Loucy (cell line): Measurements from ENCODE around the gene SLC5A11.

Experiments used
- H2AFZ ChIP-seq: fragments of 200-600 bp; sonication (generic); 2 replicates; pipeline ENCODE4 v1.6.0; 2016; ENCODE audit warnings: antibody characterized with exemption, mild to moderate bottlenecking, low read length, moderate library complexity
- H3F3A ChIP-seq: fragments of 200-600 bp; 2 replicates; pipeline ENCODE4 v1.6.0; 2016; ENCODE audit warnings: antibody characterized with exemption, low read depth, mild to moderate bottlenecking
- H3K27me3 ChIP-seq: fragments of 200-600 bp; sonication (generic); 2 replicates; pipeline ENCODE4 v1.6.1; 2014; ENCODE audit warnings: low read length, mild to moderate bottlenecking; ENCODE audit not compliant: insufficient read depth, poor library complexity, severe bottlenecking
- H3K36me3 ChIP-seq: fragments of 200-600 bp; sonication (generic); 2 replicates; pipeline ENCODE4 v1.6.1; 2016; ENCODE audit warnings: low read length; ENCODE audit not compliant: insufficient read depth
- H3K4me1 ChIP-seq: fragments of 200-600 bp; sonication (generic); 2 replicates; pipeline ENCODE4 v1.5.1; 2014; ENCODE audit warnings: low read length, mild to moderate bottlenecking; ENCODE audit not compliant: insufficient read depth, poor library complexity, severe bottlenecking
- H3K4me2 ChIP-seq: fragments of 200-600 bp; sonication (generic); 2 replicates; pipeline ENCODE4 v1.6.0; 2014; ENCODE audit warnings: antibody characterized with exemption, low read length, low read depth, mild to moderate bottlenecking; ENCODE audit not compliant: poor library complexity, severe bottlenecking
- H3K4me3 ChIP-seq: fragments of 200-600 bp; sonication (generic); 2 replicates; pipeline ENCODE4 v1.5.1; 2014; ENCODE audit warnings: low read length, mild to moderate bottlenecking, mixed read lengths; ENCODE audit not compliant: poor library complexity, severe bottlenecking
- H3K79me2 ChIP-seq: fragments of 200-600 bp; sonication (generic); 2 replicates; pipeline ENCODE4 v1.6.1; 2014; ENCODE audit warnings: low read length; ENCODE audit not compliant: insufficient read depth
- H3K9ac ChIP-seq: fragments of 200-600 bp; sonication (generic); 2 replicates; pipeline ENCODE4 v1.6.0; 2014; ENCODE audit warnings: mild to moderate bottlenecking, low read depth, low read length, moderate library complexity; ENCODE audit not compliant: poor library complexity, severe bottlenecking
- H3K9me2 ChIP-seq: fragments of 200-600 bp; sonication (generic); replicated peaks from 2 replicates; pipeline ENCODE4 v1.6.1; 2016; ENCODE audit warnings: low read depth, low read length, mixed read lengths
- H3K9me3 ChIP-seq: fragments of 200-600 bp; sonication (generic); 2 replicates; pipeline ENCODE4 v1.6.1; 2014; ENCODE audit warnings: mild to moderate bottlenecking, antibody characterized with exemption, low read length, low read depth; ENCODE audit not compliant: insufficient read depth
- H4K20me1 ChIP-seq: fragments of 200-600 bp; sonication (generic); 2 replicates; pipeline ENCODE4 v1.6.0; 2014; ENCODE audit warnings: antibody characterized with exemption, low read length, mild to moderate bottlenecking; ENCODE audit not compliant: insufficient read depth, poor library complexity, severe bottlenecking
- CTCF ChIP-seq: fragments of 200-600 bp; sonication (generic); conservative IDR thresholded peaks from 2 replicates; pipeline ENCODE4 v1.5.1; 2014; ENCODE audit warnings: mild to moderate bottlenecking, antibody characterized with exemption, low read length
- EZH2phosphoT487 ChIP-seq: fragments of 200-600 bp; IDR thresholded peaks from 2 replicates; pipeline ENCODE4 v1.6.1; 2018; ENCODE audit warnings: antibody characterized with exemption, mild to moderate bottlenecking, moderate library complexity, borderline replicate concordance

Gene SLC5A11

GRCh38 chr16:24853169-24853824 lies 7.5 kb downstream of the SLC5A11 start:
- no peaks in the 10 kb centered on the region for H3K9me2 ChIP-seq
- H3K9ac ChIP-seq, result no peak overlapping the region
- H3K27me3 ChIP-seq, result no peaks in the 10 kb centered on the region
- no peaks in the 10 kb centered on the region for H3K79me2 ChIP-seq
- no peaks in the 10 kb centered on the region for H3K4me1 ChIP-seq
- H3K4me2 ChIP-seq, result no peak overlapping the region
- no peaks in the 10 kb centered on the region for H4K20me1 ChIP-seq
- H2AFZ ChIP-seq, result no peak overlapping the region
- no peak overlapping the region for H3K4me3 ChIP-seq
- no peak for TF ChIP-seq CTCF
- TF ChIP-seq EZH2phosphoT487, result no peak
- H3F3A ChIP-seq, result no peaks in the 10 kb centered on the region
- no peaks in the 10 kb centered on the region for H3K36me3 ChIP-seq
- no peaks in the 10 kb centered on the region for H3K9me3 ChIP-seq

- TF ChIP-seq EZH2phosphoT487, result no peak
- TF ChIP-seq CTCF, result no peak
- Histone ChIP-seq H3K4me3 (no peak overlapping the region), H3K9ac (no peak overlapping the region), H3K9me3 (no peaks in the 10 kb centered on the region), H3K36me3 (no peaks in the 10 kb centered on the region), H3F3A (no peaks in the 10 kb centered on the region), H2AFZ (no peak overlapping the region), H3K9me2 (no peaks in the 10 kb centered on the region), H3K4me1 (no peaks in the 10 kb centered on the region), H3K27me3 (no peaks in the 10 kb centered on the region), H4K20me1 (no peaks in the 10 kb centered on the region), H3K79me2 (no peaks in the 10 kb centered on the region), H3K4me2 (no peak overlapping the region)
These were observed 8.1 kb downstream of the SLC5A11 start for GRCh38 chr16:24853830-24854229.

- Histone ChIP-seq H3K4me1 (no peaks in the 10 kb centered on the region), H3K9ac (no peak overlapping the region), H3K9me3 (no peaks in the 10 kb centered on the region), H3K4me2 (no peak overlapping the region), H3F3A (no peaks in the 10 kb centered on the region), H3K36me3 (no peaks in the 10 kb centered on the region), H3K4me3 (no peak overlapping the region), H4K20me1 (no peaks in the 10 kb centered on the region), H3K79me2 (no peaks in the 10 kb centered on the region), H3K9me2 (no peaks in the 10 kb centered on the region), H3K27me3 (no peaks in the 10 kb centered on the region), H2AFZ (no peak overlapping the region)
- TF ChIP-seq EZH2phosphoT487 (no peak), CTCF (no peak)
These were observed 8.9 kb downstream of the SLC5A11 start for GRCh38 chr16:24854607-24855171.
